GM23338 (cell line): ENCODE data around the gene PIK3CG. TPM values are rescaled to one million over a fixed set of nuclear protein-coding genes. Genes with fewer than 3 reads are reported as not detected.

Experiments used
- ATAC-seq: fragments of 200-7000 bp; cut with Tn5 transposase; 3 replicates; pipeline ENCODE4 v1.9.1; 2020
- DNase-seq: peaks from one replicate; pipeline ENCODE4 v3.0.0-alpha.2; 2015; ENCODE audit warnings: low spot score
- H2AFZ ChIP-seq: fragments of 200-600 bp; sonication (generic); 2 replicates; pipeline ENCODE4 v1.8.0; 2016; ENCODE audit warnings: antibody characterized with exemption, mild to moderate bottlenecking, moderate library complexity
- H3F3A ChIP-seq: fragments of 200-600 bp; sonication (generic); replicated peaks from 2 replicates; pipeline ENCODE4 v1.8.0; 2017; ENCODE audit warnings: antibody characterized with exemption, mixed run types, low read depth
- H3K27ac ChIP-seq: fragments of 200-600 bp; sonication (generic); 2 replicates; pipeline ENCODE4 v1.6.1; 2016; ENCODE audit warnings: low read depth
- H3K27me3 ChIP-seq: fragments of 200-600 bp; sonication (generic); 2 replicates; pipeline ENCODE4 v1.8.0; 2016; ENCODE audit warnings: mild to moderate bottlenecking, mixed run types, moderate library complexity; ENCODE audit not compliant: insufficient read depth
- H3K36me3 ChIP-seq: fragments of 200-600 bp; sonication (generic); 2 replicates; pipeline ENCODE4 v1.8.0; 2016; ENCODE audit warnings: mild to moderate bottlenecking; ENCODE audit not compliant: insufficient read depth
- H3K4me1 ChIP-seq: fragments of 200-600 bp; sonication (generic); 2 replicates; pipeline ENCODE4 v1.8.0; 2016; ENCODE audit warnings: mild to moderate bottlenecking, moderate library complexity; ENCODE audit not compliant: insufficient read depth
- H3K4me2 ChIP-seq: fragments of 200-600 bp; sonication (generic); 2 replicates; pipeline ENCODE4 v1.7.1; 2017; ENCODE audit warnings: mixed run types
- H3K4me3 ChIP-seq: fragments of 200-600 bp; sonication (generic); 2 replicates; pipeline ENCODE4 v1.6.1; 2016; ENCODE audit warnings: mixed run types
- H3K79me2 ChIP-seq: fragments of 200-600 bp; sonication (generic); replicated peaks from 2 replicates; pipeline ENCODE4 v1.8.0; 2017; ENCODE audit warnings: mild to moderate bottlenecking; ENCODE audit not compliant: insufficient read depth
- H3K9me2 ChIP-seq: fragments of 200-600 bp; sonication (generic); 2 replicates; pipeline ENCODE4 v1.8.0; 2017; ENCODE audit not compliant: insufficient read depth
- H4K20me1 ChIP-seq: fragments of 200-600 bp; sonication (generic); replicated peaks from 2 replicates; pipeline ENCODE4 v1.8.0; 2017; ENCODE audit warnings: mild to moderate bottlenecking; ENCODE audit not compliant: insufficient read depth
- H3K27ac Mint-ChIP-seq: 2 replicates; pipeline ENCODE4 v1.8.0; 2020; ENCODE audit warnings: inconsistent platforms, mild to moderate bottlenecking, moderate library complexity, mixed read lengths
- H3K27me3 Mint-ChIP-seq: 3 replicates; pipeline ENCODE4 v1.8.0; 2022; ENCODE audit warnings: low read depth, mild to moderate bottlenecking, moderate library complexity, mixed read lengths, inconsistent platforms; ENCODE audit not compliant: insufficient read depth, poor library complexity
- H3K36me3 Mint-ChIP-seq: 3 replicates; pipeline ENCODE4 v1.8.0; 2021; ENCODE audit warnings: low read depth, mild to moderate bottlenecking, inconsistent platforms, moderate library complexity, mixed read lengths
- H3K4me1 Mint-ChIP-seq: 3 replicates; pipeline ENCODE4 v1.8.0; 2020; ENCODE audit warnings: mild to moderate bottlenecking, inconsistent platforms, mixed read lengths
- H3K4me3 Mint-ChIP-seq: 3 replicates; pipeline ENCODE4 v1.8.0; 2021; ENCODE audit warnings: moderate library complexity, mild to moderate bottlenecking, inconsistent platforms, mixed read lengths
- H3K9me3 Mint-ChIP-seq: 3 replicates; pipeline ENCODE4 v1.8.0; 2020; ENCODE audit warnings: moderate library complexity, mild to moderate bottlenecking, inconsistent platforms, mixed read lengths
- CREB1 ChIP-seq: fragments of 250-450 bp; sonication (Bioruptor Pico); IDR thresholded peaks from 2 replicates; pipeline ENCODE4 v1.5.0; 2020; ENCODE audit warnings: low read depth, mild to moderate bottlenecking, moderate library complexity
- CTCF ChIP-seq, 2 experiments: fragments of 200-600 bp in 1 of 2; sonication (generic) in 1 of 2; conservative IDR thresholded peaks; 2 replicates each; pipeline versions ENCODE4 v1.5.1 to v1.6.1; 2016 to 2017; ENCODE audit warnings: antibody characterized with exemption in 2 of 2, low read depth in 2 of 2, mild to moderate bottlenecking in 2 of 2, moderate library complexity in 1 of 2
- ETS1 ChIP-seq: IDR thresholded peaks from 2 replicates; pipeline ENCODE4 v1.6.1; 2016; ENCODE audit warnings: antibody characterized with exemption
- EZH2 ChIP-seq: fragments of 200-600 bp; sonication (generic); IDR thresholded peaks from one replicate; pipeline ENCODE4 v1.8.0; 2017; ENCODE audit warnings: antibody characterized with exemption, mild to moderate bottlenecking, low read depth; ENCODE audit not compliant: unreplicated experiment
- EZH2phosphoT487 ChIP-seq: fragments of 200-600 bp; sonication (generic); IDR thresholded peaks from one replicate; pipeline ENCODE4 v1.8.1; 2018; ENCODE audit warnings: antibody characterized with exemption; ENCODE audit not compliant: unreplicated experiment
- JUNB ChIP-seq: IDR thresholded peaks from one replicate; pipeline ENCODE4 v1.6.1; 2016; ENCODE audit warnings: antibody characterized with exemption; ENCODE audit not compliant: unreplicated experiment
- NANOG ChIP-seq: IDR thresholded peaks from 2 replicates; pipeline ENCODE4 v1.6.1; 2016; ENCODE audit warnings: antibody characterized with exemption, borderline replicate concordance
- POLR2AphosphoS5 ChIP-seq: IDR thresholded peaks from 2 replicates; pipeline ENCODE4 v1.6.1; 2016; ENCODE audit warnings: antibody characterized with exemption, low read depth
- REST ChIP-seq: IDR thresholded peaks from one replicate; pipeline ENCODE4 v1.6.1; 2018; ENCODE audit warnings: antibody characterized with exemption; ENCODE audit not compliant: unreplicated experiment
- STAT1 ChIP-seq: IDR thresholded peaks from one replicate; pipeline ENCODE4 v1.6.1; 2016; ENCODE audit warnings: antibody characterized with exemption; ENCODE audit not compliant: unreplicated experiment
- ZNF114 ChIP-seq: fragments of 250-450 bp; sonication (Bioruptor Pico); IDR thresholded peaks from 2 replicates; pipeline ENCODE4 v1.5.0; 2020; ENCODE audit warnings: mild to moderate bottlenecking, moderate library complexity
- ZNF331 ChIP-seq: fragments of 250-450 bp; sonication (Bioruptor Pico); IDR thresholded peaks from 2 replicates; pipeline ENCODE4 v1.5.0; 2020; ENCODE audit warnings: low read depth, mild to moderate bottlenecking, moderate library complexity
- ZNF462 ChIP-seq: fragments of 250-450 bp; sonication (Bioruptor Pico); IDR thresholded peaks from 2 replicates; pipeline ENCODE4 v1.5.0; 2020; ENCODE audit warnings: mild to moderate bottlenecking, moderate library complexity
- long read RNA-seq: library from polyadenylated mRNA; unstranded; transcript quantifications from one replicate; pipeline ENCODE4 v2.0.0, GENCODE V29; 2020; ENCODE audit not compliant: unreplicated experiment
- polyA plus RNA-seq: library from polyadenylated mRNA; unstranded; fragments of >200 nt; fragmentation: Nextera tagmentation; extraction: Ambion mirVana; gene quantifications from 2 replicates; pipeline ENCODE4 v1.2.1, GENCODE V29; 2016
- total RNA-seq: library from RNA; depleted of rRNA; stranded (reverse); fragments of >200 nt; shearing (Covaris generic); gene quantifications from 2 replicates; pipeline ENCODE4 v1.2.3, GENCODE V29; 2014; rRNA removed

Gene PIK3CG
- not detected in 2 replicates for total RNA-seq
- not detected in 2 replicates for polyA plus RNA-seq
- long read RNA-seq = 0 reads

GRCh38 chr7:106865130-106866041, at the start of gene PIK3CG:
PIK3CG (plus strand) TSS chr7:106865282; CDS start chr7:106867562, 2,280 bp downstream.
- Histone ChIP-seq H3K4me2 (no peak within 1 kb of the TSS), H3K9me2 (no peaks in the 10 kb centered on the region), H3F3A (no peaks in the 10 kb centered on the region), H3K4me3 (no peak within 1 kb of the TSS), H2AFZ (peak within 1 kb of the TSS; percentile 29; the same call in 1 of the 2 replicates), H4K20me1 (no peaks in the 10 kb centered on the region), H3K27me3 (no peaks in the 10 kb centered on the region), H3K79me2 (no peaks in the 10 kb centered on the region), H3K36me3 (no peaks in the 10 kb centered on the region), H3K4me1 (no peaks in the 10 kb centered on the region), H3K27ac (no peak within 1 kb of the TSS)
- Mint-ChIP-seq H3K36me3 (no peaks in the 10 kb centered on the region), H3K9me3 (no peaks in the 10 kb centered on the region; the same call in 2 of the 3 replicates), H3K27ac (peak within 1 kb of the TSS; percentile 15; the same call in 1 of the 2 replicates), H3K4me3 (no peak within 1 kb of the TSS), H3K27me3 (peaks cover 3% of the 10 kb centered on the region), H3K4me1 (peaks cover 5% of the 10 kb centered on the region)
- DNase-seq (no peak), ATAC-seq (no peak)
- no peak for TF ChIP-seq JUNB
- no peak for TF ChIP-seq ZNF114 (CRISPR knock-in tag)
- TF ChIP-seq STAT1 = no peak
- no peak for TF ChIP-seq CREB1 (CRISPR knock-in tag)
- TF ChIP-seq ETS1 = no peak
- no peak for TF ChIP-seq NANOG
- TF ChIP-seq EZH2phosphoT487 = no peak
- TF ChIP-seq POLR2AphosphoS5 = no peak
- TF ChIP-seq REST = no peak
- TF ChIP-seq ZNF331 (CRISPR knock-in tag) = no peak
- no peak for TF ChIP-seq EZH2
- TF ChIP-seq ZNF462 (CRISPR knock-in tag) = no peak
- TF ChIP-seq CTCF (conservative IDR thresholded peaks at IDR 0.05; ENCODE audit: low read depth in 2 of 2) = no peak
